IMR-90 (cell line): ENCODE results near the gene ZNF821. TPM values are rescaled to one million over a fixed set of nuclear protein-coding genes. Genes with fewer than 3 reads are reported as not detected.

Experiments used
- ATAC-seq: fragments of 200-7000 bp; cut with Tn5 transposase; 2 replicates; pipeline ENCODE4 v1.9.1; 2020; ENCODE audit warnings: low read depth, mild to moderate bottlenecking, moderate library complexity
- BruUV-seq: library from RNA; stranded (reverse); fragments of 400-500 nt; replicated peaks from 2 replicates; lab custom pipeline; 2021; lab: Mats Ljungman, UMichigan
- CTCF ChIA-PET: fragments of 300-600 bp; formaldehyde crosslinking; extraction: SDS; loops from one replicate; lab custom pipeline; 2021; ENCODE audit warnings: antibody characterized with exemption; lab: Yijun Ruan, JAX
- POLR2A ChIA-PET: fragments of 300-600 bp; sonication (Branson Sonifier 250); formaldehyde crosslinking; loops from one replicate; lab custom pipeline; 2022; ENCODE audit warnings: antibody characterized with exemption; ENCODE audit not compliant: unreplicated experiment; lab: Charles Lee
- DNase-seq: peaks from one replicate; pipeline ENCODE4 v3.0.0; 2013
- H2AFZ ChIP-seq: replicated peaks from 2 replicates; pipeline ENCODE3; 2013; ENCODE audit warnings: low read length, mild to moderate bottlenecking; ENCODE audit not compliant: poor library complexity
- H2AK5ac ChIP-seq: 2 replicates; pipeline ENCODE4 v1.6.1; 2013; ENCODE audit warnings: low read depth, low read length, inconsistent platforms
- H2AK9ac ChIP-seq: replicated peaks from 2 replicates; pipeline ENCODE3; 2013; ENCODE audit warnings: mild to moderate bottlenecking, low read depth, low read length, moderate library complexity; ENCODE audit not compliant: poor library complexity
- H2BK120ac ChIP-seq: 2 replicates; pipeline ENCODE4 v1.6.1; 2013; ENCODE audit warnings: low read depth, low read length, inconsistent platforms
- H2BK15ac ChIP-seq: 3 replicates; pipeline ENCODE4 v1.6.1; 2013; ENCODE audit warnings: low read depth, low read length, inconsistent platforms
- H2BK20ac ChIP-seq: 2 replicates; pipeline ENCODE4 v1.6.1; 2013; ENCODE audit warnings: low read depth, mild to moderate bottlenecking, inconsistent platforms, low read length, moderate library complexity
- H2BK5ac ChIP-seq: 2 replicates; pipeline ENCODE4 v1.6.1; 2013; ENCODE audit warnings: mild to moderate bottlenecking, low read depth, low read length, inconsistent platforms; ENCODE audit not compliant: poor library complexity, severe bottlenecking
- H3K14ac ChIP-seq: replicated peaks from 2 replicates; pipeline ENCODE4 v1.6.1; 2013; ENCODE audit warnings: low read depth, low read length, inconsistent platforms
- H3K18ac ChIP-seq: 2 replicates; pipeline ENCODE4 v1.6.1; 2013; ENCODE audit warnings: low read depth, low read length, control low read depth
- H3K23ac ChIP-seq: 2 replicates; pipeline ENCODE4 v1.6.1; 2013; ENCODE audit warnings: low read depth, low read length, inconsistent platforms
- H3K27ac ChIP-seq: 2 replicates; pipeline ENCODE4 v1.5.1; 2013; ENCODE audit warnings: mild to moderate bottlenecking, control low read depth, low read length; ENCODE audit not compliant: insufficient read depth
- H3K27me3 ChIP-seq: 2 replicates; pipeline ENCODE4 v1.6.1; 2013; ENCODE audit warnings: low read length; ENCODE audit not compliant: control insufficient read depth, insufficient read depth
- H3K36me3 ChIP-seq: 2 replicates; pipeline ENCODE4 v1.6.1; 2013; ENCODE audit warnings: low read length, mixed read lengths; ENCODE audit not compliant: control insufficient read depth, insufficient read depth
- H3K4ac ChIP-seq: 2 replicates; pipeline ENCODE4 v1.6.1; 2013; ENCODE audit warnings: low read depth, low read length, inconsistent platforms
- H3K4me1 ChIP-seq: 2 replicates; pipeline ENCODE4 v1.6.1; 2013; ENCODE audit warnings: low read length, mixed read lengths; ENCODE audit not compliant: control insufficient read depth, insufficient read depth
- H3K4me2 ChIP-seq: 2 replicates; pipeline ENCODE4 v1.6.1; 2013; ENCODE audit warnings: low read depth, mild to moderate bottlenecking, control low read depth, low read length, moderate library complexity
- H3K4me3 ChIP-seq: 2 replicates; pipeline ENCODE4 v1.5.1; 2013; ENCODE audit warnings: low read depth, mild to moderate bottlenecking, control low read depth, low read length, moderate library complexity; ENCODE audit not compliant: insufficient read depth
- H3K56ac ChIP-seq: 2 replicates; pipeline ENCODE4 v1.6.1; 2013; ENCODE audit warnings: low read length, inconsistent platforms; ENCODE audit not compliant: insufficient read depth; ENCODE audit errors: extremely low read depth
- H3K79me1 ChIP-seq, 2 experiments: 2 replicates each; pipeline ENCODE4 v1.6.1; 2013; ENCODE audit warnings: low read length in 2 of 2, inconsistent platforms in 1 of 2, low read depth in 1 of 2
- H3K9ac ChIP-seq: 2 replicates; pipeline ENCODE4 v1.6.1; 2013; ENCODE audit warnings: low read depth, low read length, control low read depth
- H3K9me1 ChIP-seq: 2 replicates; pipeline ENCODE4 v1.6.1; 2013; ENCODE audit warnings: low read length, inconsistent platforms; ENCODE audit not compliant: insufficient read depth
- H3K9me3 ChIP-seq: 2 replicates; pipeline ENCODE4 v1.6.1; 2013; ENCODE audit warnings: low read length; ENCODE audit not compliant: control insufficient read depth, insufficient read depth
- H4K20me1 ChIP-seq: 2 replicates; pipeline ENCODE4 v1.6.1; 2013; ENCODE audit warnings: low read length, inconsistent platforms; ENCODE audit not compliant: insufficient read depth
- H4K5ac ChIP-seq: 2 replicates; pipeline ENCODE4 v1.6.1; 2013; ENCODE audit warnings: mild to moderate bottlenecking, low read depth, low read length, control low read depth
- H4K8ac ChIP-seq, 2 experiments: 2 replicates each; pipeline ENCODE4 v1.6.1; 2013; ENCODE audit warnings: low read depth in 2 of 2, low read length in 2 of 2, control low read depth in 1 of 2, inconsistent platforms in 1 of 2
- H4K91ac ChIP-seq: 2 replicates; pipeline ENCODE4 v1.6.1; 2013; ENCODE audit warnings: low read depth, low read length, inconsistent platforms; ENCODE audit not compliant: insufficient read depth
- BHLHE40 ChIP-seq: fragments of 150-350 bp; IDR thresholded peaks from 2 replicates; pipeline ENCODE4 v1.6.1; 2016; ENCODE audit warnings: mild to moderate bottlenecking, low read depth, low read length
- CEBPB ChIP-seq: IDR thresholded peaks from 2 replicates; pipeline ENCODE4 v1.6.1; 2012; ENCODE audit warnings: low read depth, low read length, improper control_type of control experiment
- CHD1 ChIP-seq: IDR thresholded peaks from 2 replicates; pipeline ENCODE4 v1.6.1; 2012; ENCODE audit warnings: low read depth, low read length, improper control_type of control experiment
- CTCF ChIP-seq: conservative IDR thresholded peaks from 2 replicates; pipeline ENCODE4 v1.5.1; 2012; ENCODE audit warnings: mild to moderate bottlenecking, low read depth, low read length, improper control_type of control experiment
- POLR2A ChIP-seq: IDR thresholded peaks from 2 replicates; pipeline ENCODE4 v1.6.1; 2012; ENCODE audit warnings: mild to moderate bottlenecking, low read depth, low read length
- RCOR1 ChIP-seq: IDR thresholded peaks from 2 replicates; pipeline ENCODE4 v1.6.1; 2012; ENCODE audit warnings: mild to moderate bottlenecking, low read length, improper control_type of control experiment; ENCODE audit not compliant: insufficient replicate concordance
- RFX5 ChIP-seq: IDR thresholded peaks from 2 replicates; pipeline ENCODE4 v1.8.0; 2012; ENCODE audit warnings: low read depth, mild to moderate bottlenecking, low read length, moderate library complexity
- SMC3 ChIP-seq: fragments of 150-350 bp; IDR thresholded peaks from 2 replicates; pipeline ENCODE4 v1.6.1; 2016; ENCODE audit warnings: low read depth, mild to moderate bottlenecking, antibody characterized with exemption, low read length, moderate library complexity
- USF2 ChIP-seq: fragments of 150-350 bp; IDR thresholded peaks from 2 replicates; pipeline ENCODE4 v1.6.1; 2017; ENCODE audit warnings: mild to moderate bottlenecking, antibody characterized with exemption, low read length, low read depth
- WGBS, 2 experiments: methylation state at CpG; one replicate each; pipeline versions ENCODE4 v1.1.5 to v1.1.7; 2013; ENCODE audit warnings: missing lambda C conversion rate in 2 of 2; ENCODE audit not compliant: insufficient read length in 1 of 2; ENCODE audit errors: extremely low coverage in 2 of 2; 5-methylcytosine and 5-hydroxymethylcytosine counted together
- dilution Hi-C: fragments of 300-500 bp; cut with HindIII; formaldehyde crosslinking; loops from one replicate; pipeline ENCODE4 v1.14.3; 2018; ENCODE audit warnings: low sequenced_read_pairs; ENCODE audit not compliant: unreplicated experiment
- in situ Hi-C: fragments of 300-500 bp; cut with MboI; formaldehyde crosslinking; loops from 3 replicates; pipeline ENCODE4 v1.14.3; 2019; ENCODE audit warnings: low sequenced_read_pairs, inconsistent platforms, mixed read lengths
- intact Hi-C: fragments of 100-400 bp; cut with micrococcal nuclease; formaldehyde crosslinking; loops from 2 replicates; pipeline ENCODE4 v1.10.0; 2022
- polyA plus RNA-seq, 3 experiments: library from polyadenylated mRNA; depleted of rRNA; stranded (reverse); fragments of >200 nt; gene quantifications; 2 replicates each; pipeline ENCODE4 v1.2.3, GENCODE V29; 2012; ENCODE audit warnings: low replicate concordance in 1 of 3
- total RNA-seq: library from RNA; depleted of rRNA; stranded (reverse); fragments of >200 nt; gene quantifications from 2 replicates; pipeline ENCODE4 v1.2.3, GENCODE V29; 2012

Gene ZNF821
- total and polyA plus RNA-seq, 2 of the 4 experiments (the other 2 are of a cell fraction), result 5.9 to 6.0 TPM

- Histone ChIP-seq H2BK20ac (no peak overlapping the region), H2BK5ac (peak overlapping the region; percentile 91), H3K36me3 (0 out of 2 replicates have a peak, but pooled peaks cover 1% of the 10 kb centered on the region), H3K4me1 (peaks cover 2% of the 10 kb centered on the region), H4K20me1 (peaks cover 59% of the 10 kb centered on the region), H3K79me1 (peaks cover 0 to 13% of the 10 kb centered on the region in 2 experiments; a peak in 2 of 4 replicates), H3K4me2 (peak overlapping the region; percentile 94), H2AK9ac (no peak overlapping the region), H3K9me3 (no peaks in the 10 kb centered on the region), H2BK120ac (no peak overlapping the region), H2AFZ (no peak overlapping the region), H3K9me1 (peaks cover 5% of the 10 kb centered on the region), H3K4ac (0 out of 2 replicates have a peak overlapping the region, but pooled peaks have one; percentile 34), H3K27me3 (no peaks in the 10 kb centered on the region), H3K18ac (no peak overlapping the region), H3K4me3 (peak overlapping the region; percentile 80), H4K91ac (no peak overlapping the region), H3K9ac (peak overlapping the region; percentile 98; the same call in 1 of the 2 replicates), H4K5ac (no peak overlapping the region), H3K14ac (peak overlapping the region; percentile 79), H3K56ac (no peak overlapping the region), H3K27ac (peak overlapping the region; percentile 9; the same call in 1 of the 2 replicates), H4K8ac (no peak overlapping the region), H2AK5ac (peak overlapping the region; percentile 31; the same call in 1 of the 2 replicates), H3K23ac (peak overlapping the region; percentile 92), H2BK15ac (no peak overlapping the region)
- WGBS, 2 experiments, result no CpG with 5 or more reads among the region's 15 CpGs
- intact Hi-C loops (loop anchor here (1.0 to 5.0 kb wide), 2 partner anchors 11 to 65 kb away; no protein-coding TSS in a partner anchor), in situ Hi-C loops (no loop called here), dilution Hi-C loops (no loop called here)
- ATAC-seq (no peak), DNase-seq (no peak)
- BruUV-seq, result no TSS peak
- TF ChIP-seq POLR2A, result no peak
- TF ChIP-seq CEBPB, result no peak
- TF ChIP-seq RFX5, result no peak
- TF ChIP-seq CHD1, result no peak
- no peak for TF ChIP-seq USF2
- TF ChIP-seq RCOR1, result no peak
- TF ChIP-seq CTCF, result no peak
- no peak for TF ChIP-seq BHLHE40
- no peak for TF ChIP-seq SMC3
- ChIA-PET CTCF (interaction anchor here (1.0 to 1.1 kb wide), 2 partner anchors 19 to 65 kb away, joined by 4 read pairs; no protein-coding TSS in a partner anchor), POLR2A (no interaction called here)
Observed at GRCh38 chr16:71896764-71897368, 12.9 kb upstream of the ZNF821 start.
